NCI-H1436 (cell line): ENCODE results near the gene KCNK16.
A peak's percentile ranks its signal among the peaks of the same experiment; 100 is the strongest.

Experiments
- DNase-seq: peaks from one replicate; lab custom pipeline; 2025; lab: John Stamatoyannopoulos, UW

The KCNK16 gene

GRCh38 chr6:39341937-39342336 lies 19.4 kb upstream of the KCNK16 start:
- DNase-seq = no peak

- DNase-seq = no peak
These were observed 18.9 kb upstream of the KCNK16 start for GRCh38 chr6:39341352-39341751.

GRCh38 chr6:39339868-39340550 lies 17.5 kb upstream of the KCNK16 start:
- peak; percentile 83 for DNase-seq

DNA sequence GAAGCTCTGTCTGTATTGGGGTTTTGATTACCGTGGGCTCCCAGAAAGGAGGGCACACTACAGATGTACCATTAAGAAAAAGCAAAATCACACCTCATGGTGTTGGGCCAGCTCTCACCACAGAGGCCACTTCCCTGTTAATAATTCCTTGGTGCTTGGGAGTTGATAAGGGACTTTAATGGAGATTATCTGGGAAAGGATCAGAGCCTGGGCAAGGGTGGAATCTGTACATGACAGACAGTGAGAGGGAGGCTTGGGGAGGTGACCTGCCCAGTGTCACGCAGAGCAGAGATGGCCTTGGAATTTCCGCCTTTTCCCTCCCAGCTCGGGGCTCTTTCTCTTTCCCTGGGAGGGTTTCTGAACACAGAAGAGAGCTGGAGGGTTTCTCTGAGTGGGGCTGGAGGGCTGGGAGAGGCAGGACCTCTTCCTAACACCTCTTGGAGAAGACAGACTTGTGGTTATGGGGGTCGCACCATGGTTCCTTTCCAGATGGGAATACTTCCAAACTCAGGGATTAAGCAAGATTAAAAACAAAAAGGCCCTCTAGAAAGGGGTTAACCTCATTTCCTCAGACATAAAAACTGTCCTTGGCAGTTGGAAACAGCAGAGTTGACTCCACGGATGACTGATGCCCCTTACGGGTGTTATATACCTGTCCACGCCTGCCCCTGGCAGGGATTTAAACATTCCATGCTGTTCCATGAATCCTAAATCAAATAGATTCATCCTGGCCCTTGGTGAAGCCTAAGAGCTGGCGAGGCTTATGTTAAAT lies 16.8 kb upstream of the KCNK16 start:
- DNase-seq = no peak

DNA sequence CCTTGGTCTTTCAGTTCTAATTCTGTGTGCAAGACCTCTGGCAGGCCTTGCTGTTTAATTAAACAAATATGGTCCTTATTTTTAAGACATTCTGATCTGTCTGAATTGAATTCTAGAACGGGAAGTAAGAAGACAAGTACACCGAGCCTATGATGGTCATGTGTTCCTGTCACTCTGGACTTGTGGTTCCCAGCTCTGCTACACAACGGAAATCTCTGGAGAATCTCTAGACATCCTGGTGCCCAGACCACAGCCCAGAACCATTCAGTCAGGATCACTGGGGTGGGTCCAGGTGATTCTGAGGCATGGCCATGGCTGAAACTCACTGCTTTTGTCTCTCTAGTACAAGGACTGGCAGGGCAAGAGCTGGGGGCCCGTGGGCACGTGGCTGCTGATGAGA lies 15.9 kb upstream of the KCNK16 start:
- DNase-seq = no peak

DNA sequence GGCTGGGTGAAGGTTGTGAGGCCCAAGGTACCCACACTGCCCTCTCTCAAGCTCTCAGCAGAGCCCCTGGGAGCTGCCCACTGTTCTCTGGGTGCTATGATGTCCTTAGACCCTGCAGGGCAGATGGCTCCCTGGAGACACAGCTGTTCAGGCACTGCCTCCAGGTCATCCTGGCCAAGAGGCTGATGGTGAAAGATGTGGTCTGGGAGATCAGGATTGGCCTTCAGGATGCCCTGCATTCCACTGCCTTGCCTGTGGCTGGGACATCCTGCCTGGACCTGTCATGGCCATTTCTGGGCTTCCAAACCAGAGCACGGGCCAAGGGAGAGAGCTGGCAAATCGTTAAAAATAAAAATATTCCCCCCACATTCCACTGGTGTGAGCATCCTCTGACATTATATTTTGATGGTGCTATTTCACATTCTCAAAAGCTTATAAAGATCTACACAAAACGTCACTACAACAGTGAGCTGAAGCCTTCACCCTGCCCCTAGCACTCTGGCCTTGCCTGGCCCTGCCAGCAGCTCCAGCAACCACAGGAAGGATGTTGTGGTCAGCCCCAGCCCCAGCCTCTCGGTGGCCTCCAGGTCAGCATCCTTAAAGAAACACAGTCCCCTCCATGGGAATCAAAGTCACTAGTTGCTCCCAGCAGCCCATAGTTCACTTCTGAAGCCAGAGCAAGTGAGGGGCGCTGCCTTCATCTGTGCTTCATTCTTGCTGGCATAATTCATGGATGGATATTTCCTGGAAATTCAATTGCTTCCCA lies 13.5 kb upstream of the KCNK16 start:
- no peak for DNase-seq

- no peak for DNase-seq
These were observed 11.3 kb upstream of the KCNK16 start for GRCh38 chr6:39333644-39334438.

GRCh38 chr6:39330476-39330875 lies 8.0 kb upstream of the KCNK16 start:
- no peak for DNase-seq

DNA sequence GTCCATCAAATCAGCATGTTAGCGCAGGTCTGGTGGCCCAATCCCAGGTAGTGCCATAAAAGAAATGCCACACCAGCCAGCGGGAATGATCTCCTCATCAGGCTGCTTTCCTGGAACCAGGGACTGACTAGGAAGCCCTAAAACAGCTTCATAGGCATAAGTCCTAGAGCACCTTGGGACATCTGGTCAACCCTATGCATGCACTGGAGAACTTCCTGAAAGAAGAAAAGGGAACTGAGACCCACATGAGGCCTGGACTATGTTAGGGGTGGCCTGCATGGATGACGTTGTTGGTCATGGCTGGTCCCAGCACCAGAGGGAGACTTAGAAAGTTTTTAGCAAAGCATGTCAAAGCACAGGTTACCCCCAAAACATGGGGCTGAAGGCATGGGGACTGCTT lies 7.6 kb upstream of the KCNK16 start:
- no peak for DNase-seq

GRCh38 chr6:39328066-39328465 lies 5.6 kb upstream of the KCNK16 start:
- no peak for DNase-seq

DNA sequence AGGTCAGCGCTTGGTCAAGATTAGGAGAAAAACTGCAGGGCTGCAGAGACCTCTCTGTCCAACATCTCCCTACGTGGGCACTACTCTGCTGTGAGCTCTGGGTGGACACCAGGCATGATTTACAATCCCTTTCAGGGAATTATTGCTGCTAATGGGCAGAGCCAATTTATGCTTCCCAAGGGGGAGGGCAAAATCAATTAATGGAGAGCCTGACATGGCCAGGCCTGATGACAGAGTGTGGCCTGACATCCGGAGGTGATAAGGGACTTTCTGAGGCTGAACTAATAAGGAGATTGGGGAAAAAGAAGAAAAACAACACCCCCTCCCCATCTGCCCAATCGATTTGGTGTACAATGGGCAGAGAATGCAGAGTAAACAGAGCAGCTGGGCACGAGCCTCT lies 5.0 kb upstream of the KCNK16 start:
- DNase-seq = no peak

- DNase-seq = no peak
These were observed 741 bp downstream of the KCNK16 start for GRCh38 chr6:39321761-39322160.

GRCh38 chr6:39320363-39320984 lies 2.0 kb downstream of the KCNK16 start:
- no peak for DNase-seq

- no peak for DNase-seq
These were observed 2.7 kb downstream of the KCNK16 start for GRCh38 chr6:39319621-39320362.

GRCh38 chr6:39317256-39317655 lies 5.2 kb downstream of the KCNK16 start:
- DNase-seq = no peak

DNA sequence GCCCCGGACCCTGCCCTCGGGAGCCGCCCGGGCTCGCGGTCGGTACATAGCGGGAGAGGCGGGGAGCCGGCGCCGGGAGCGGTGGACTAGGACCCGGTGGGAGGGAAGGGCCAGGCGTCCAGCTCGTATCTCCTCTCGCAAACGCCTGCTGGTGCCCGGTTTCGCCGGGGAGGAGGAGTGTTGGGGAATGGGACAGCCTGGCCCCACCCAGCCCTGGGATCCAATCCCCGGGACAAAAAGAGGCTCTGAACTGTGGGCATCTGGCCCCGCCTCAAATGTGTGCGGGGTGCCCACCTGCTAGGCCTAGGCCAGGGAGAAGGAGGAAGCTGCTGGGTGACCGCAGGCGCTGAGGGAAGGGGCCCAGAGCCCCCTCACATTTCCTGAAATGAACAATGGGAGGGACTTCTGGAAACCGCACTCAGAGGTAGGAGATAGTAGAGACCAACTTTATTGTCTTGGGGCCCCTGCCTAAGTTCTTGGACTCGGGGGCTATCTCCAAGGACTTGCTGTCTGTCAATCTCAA lies 8.2 kb downstream of the KCNK16 start, which contains the start of gene KCNK17:
Gene KCNK17 (minus strand): TSS at position 147 of the 523 bp plus-strand sequence. CDS start 99 bp downstream, at position 48.
- DNase-seq = no peak

- no peak for DNase-seq
These were observed 8.8 kb downstream of the KCNK16 start for GRCh38 chr6:39313526-39314272.

DNA sequence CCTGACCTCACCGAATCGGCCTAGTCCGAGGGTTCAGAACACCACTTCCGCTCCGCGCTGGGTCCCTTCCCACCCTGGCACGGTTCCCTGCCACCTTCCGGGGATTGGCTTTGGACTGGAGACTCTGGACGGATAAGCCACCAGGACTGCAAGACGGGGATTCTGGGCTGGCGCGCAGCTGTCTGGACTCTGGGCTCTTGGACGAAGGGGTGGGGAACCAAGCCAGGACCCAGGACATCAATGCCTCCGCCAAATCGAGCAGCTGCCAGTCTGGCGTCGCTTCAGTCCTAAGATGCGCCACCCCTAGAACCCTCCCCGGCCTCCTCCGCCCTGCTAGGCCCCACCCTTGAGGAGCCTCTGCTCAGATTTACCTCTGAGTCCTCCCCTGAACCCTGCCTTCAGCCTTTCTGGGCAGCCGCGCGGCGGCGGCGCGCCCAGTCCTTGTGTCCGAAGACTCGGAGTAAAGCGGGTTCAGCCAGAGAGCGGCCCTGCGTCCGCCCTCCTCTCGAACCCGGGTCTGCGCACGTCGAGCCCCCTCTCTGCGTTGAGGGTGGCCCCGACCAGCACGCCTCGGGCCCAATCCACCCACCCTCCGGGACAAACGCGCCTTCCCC lies 9.5 kb downstream of the KCNK16 start:
- no peak for DNase-seq

- DNase-seq = no peak
These were observed 12.0 kb downstream of the KCNK16 start for GRCh38 chr6:39310542-39310941.
